ENCODE measurements around the gene C1orf50.

C1orf50 gene

DNA sequence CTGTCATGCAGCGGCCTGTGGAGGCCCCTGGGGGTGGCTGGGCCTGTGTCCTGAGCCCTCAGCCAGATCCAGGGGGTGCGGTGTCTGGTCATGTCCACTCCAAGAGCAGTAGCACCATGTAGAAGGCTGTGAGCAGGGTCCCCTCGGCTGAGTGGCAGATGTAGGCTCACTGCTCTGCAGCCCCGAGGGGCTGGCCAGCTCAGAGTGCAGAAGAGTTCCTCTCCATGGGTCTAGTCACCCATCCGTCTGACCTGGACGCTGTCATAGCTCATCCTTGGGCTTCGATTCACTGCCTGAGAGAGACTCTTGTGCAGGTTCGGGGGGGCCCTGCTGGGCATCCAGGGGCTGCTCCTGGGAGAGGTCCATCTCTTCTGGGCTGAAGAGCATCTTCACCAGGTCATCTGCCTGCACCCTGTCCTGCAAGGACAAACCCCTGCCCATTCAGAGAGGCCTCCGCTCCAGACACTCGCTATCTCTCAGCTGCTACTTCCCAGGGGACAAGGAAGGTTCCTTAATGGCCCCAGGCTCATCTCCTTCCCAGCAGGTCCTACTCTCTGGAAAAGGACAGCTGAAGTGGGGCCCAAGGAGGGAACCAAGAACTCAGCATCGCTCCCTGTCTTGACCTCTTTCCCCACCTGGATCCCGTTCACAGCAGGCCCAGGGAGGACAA, 20.5 kb upstream of the C1orf50 start (continued):
- TF ChIP-seq, protein P1, sequence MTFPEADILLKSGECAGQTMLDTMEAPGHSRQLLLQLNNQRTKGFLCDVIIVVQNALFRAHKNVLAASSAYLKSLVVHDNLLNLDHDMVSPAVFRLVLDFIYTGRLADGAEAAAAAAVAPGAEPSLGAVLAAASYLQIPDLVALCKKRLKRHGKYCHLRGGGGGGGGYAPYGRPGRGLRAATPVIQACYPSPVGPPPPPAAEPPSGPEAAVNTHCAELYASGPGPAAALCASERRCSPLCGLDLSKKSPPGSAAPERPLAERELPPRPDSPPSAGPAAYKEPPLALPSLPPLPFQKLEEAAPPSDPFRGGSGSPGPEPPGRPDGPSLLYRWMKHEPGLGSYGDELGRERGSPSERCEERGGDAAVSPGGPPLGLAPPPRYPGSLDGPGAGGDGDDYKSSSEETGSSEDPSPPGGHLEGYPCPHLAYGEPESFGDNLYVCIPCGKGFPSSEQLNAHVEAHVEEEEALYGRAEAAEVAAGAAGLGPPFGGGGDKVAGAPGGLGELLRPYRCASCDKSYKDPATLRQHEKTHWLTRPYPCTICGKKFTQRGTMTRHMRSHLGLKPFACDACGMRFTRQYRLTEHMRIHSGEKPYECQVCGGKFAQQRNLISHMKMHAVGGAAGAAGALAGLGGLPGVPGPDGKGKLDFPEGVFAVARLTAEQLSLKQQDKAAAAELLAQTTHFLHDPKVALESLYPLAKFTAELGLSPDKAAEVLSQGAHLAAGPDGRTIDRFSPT (tag by site-specific recombination; IDR thresholded peaks at IDR 0.05) = no peak
- no peak for TF ChIP-seq ZNF248 (tag by site-specific recombination; IDR thresholded peaks at IDR 0.05)
- TF ChIP-seq, protein P2, sequence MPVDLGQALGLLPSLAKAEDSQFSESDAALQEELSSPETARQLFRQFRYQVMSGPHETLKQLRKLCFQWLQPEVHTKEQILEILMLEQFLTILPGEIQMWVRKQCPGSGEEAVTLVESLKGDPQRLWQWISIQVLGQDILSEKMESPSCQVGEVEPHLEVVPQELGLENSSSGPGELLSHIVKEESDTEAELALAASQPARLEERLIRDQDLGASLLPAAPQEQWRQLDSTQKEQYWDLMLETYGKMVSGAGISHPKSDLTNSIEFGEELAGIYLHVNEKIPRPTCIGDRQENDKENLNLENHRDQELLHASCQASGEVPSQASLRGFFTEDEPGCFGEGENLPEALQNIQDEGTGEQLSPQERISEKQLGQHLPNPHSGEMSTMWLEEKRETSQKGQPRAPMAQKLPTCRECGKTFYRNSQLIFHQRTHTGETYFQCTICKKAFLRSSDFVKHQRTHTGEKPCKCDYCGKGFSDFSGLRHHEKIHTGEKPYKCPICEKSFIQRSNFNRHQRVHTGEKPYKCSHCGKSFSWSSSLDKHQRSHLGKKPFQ (tag by site-specific recombination; IDR thresholded peaks at IDR 0.05) = no peak

DNA sequence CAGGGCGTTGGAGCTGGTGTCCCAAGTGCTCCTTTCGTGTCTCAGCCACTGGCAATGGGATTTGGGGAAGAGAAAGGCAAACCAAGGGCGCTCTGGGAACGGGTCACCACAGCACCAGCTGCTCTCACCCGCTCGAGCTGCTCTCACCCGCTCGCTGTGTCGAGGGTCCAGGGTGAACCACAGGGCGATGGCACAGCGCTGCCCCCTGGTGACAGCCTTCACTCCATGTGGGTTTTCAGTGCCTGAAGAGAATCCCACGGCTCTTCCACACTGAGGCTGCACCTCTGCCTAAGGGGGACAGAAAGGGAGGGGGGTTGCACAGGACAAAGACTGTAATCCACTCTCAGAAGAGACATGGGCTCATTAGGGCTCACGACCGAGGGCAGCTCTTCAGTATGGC, 19.9 kb upstream of the C1orf50 start:
- ChIA-PET POLR2A (interaction anchor here (0.9 kb wide), 1 partner anchor 177 kb away, joined by 6 read pairs; no protein-coding TSS in a partner anchor), CTCF (interaction anchor here (0.6 to 2.0 kb wide), 17 partner anchors 9 to 1668 kb away, joined by 3 to 6 read pairs (median 3); no protein-coding TSS in a partner anchor)
- Histone ChIP-seq H3K9me3 (ENCODE audit: control insufficient read depth, insufficient read depth, low read depth, low read length) (no peaks in the 10 kb centered on the region), H3K4me1 (ENCODE audit: control insufficient read depth, insufficient read depth, low read length) (no peaks in the 10 kb centered on the region), H3K36me3 (ENCODE audit: control insufficient read depth in 2 of 2, insufficient read depth in 1 of 2, low read length in 2 of 2) (peaks cover 0 to 58% of the 10 kb centered on the region in 2 experiments; a peak in 2 of 3 replicates), H3K27ac (ENCODE audit: extremely low read depth, low read depth, low read length) (no peak overlapping the region), H3K4me3 (ENCODE audit: low read depth, low read length) (no peak overlapping the region)
- TF ChIP-seq ZNF155 (tag by site-specific recombination; IDR thresholded peaks at IDR 0.05) (no peak), ZNF654 (tag by site-specific recombination; IDR thresholded peaks at IDR 0.05; ENCODE audit: low read depth) (peak; percentile 54), ZNF341 (tag by site-specific recombination; IDR thresholded peaks at IDR 0.05; ENCODE audit: low read depth) (peak; percentile 53; the same call in 1 of the 2 replicates), ZNF2 (tag by site-specific recombination; IDR thresholded peaks at IDR 0.05) (0 out of 2 replicates have a peak, but pooled peaks have one; percentile 48), ZNF394 (tag by site-specific recombination; IDR thresholded peaks at IDR 0.05; ENCODE audit: borderline replicate concordance) (peak; percentile 87)
- TF ChIP-seq, protein P3, sequence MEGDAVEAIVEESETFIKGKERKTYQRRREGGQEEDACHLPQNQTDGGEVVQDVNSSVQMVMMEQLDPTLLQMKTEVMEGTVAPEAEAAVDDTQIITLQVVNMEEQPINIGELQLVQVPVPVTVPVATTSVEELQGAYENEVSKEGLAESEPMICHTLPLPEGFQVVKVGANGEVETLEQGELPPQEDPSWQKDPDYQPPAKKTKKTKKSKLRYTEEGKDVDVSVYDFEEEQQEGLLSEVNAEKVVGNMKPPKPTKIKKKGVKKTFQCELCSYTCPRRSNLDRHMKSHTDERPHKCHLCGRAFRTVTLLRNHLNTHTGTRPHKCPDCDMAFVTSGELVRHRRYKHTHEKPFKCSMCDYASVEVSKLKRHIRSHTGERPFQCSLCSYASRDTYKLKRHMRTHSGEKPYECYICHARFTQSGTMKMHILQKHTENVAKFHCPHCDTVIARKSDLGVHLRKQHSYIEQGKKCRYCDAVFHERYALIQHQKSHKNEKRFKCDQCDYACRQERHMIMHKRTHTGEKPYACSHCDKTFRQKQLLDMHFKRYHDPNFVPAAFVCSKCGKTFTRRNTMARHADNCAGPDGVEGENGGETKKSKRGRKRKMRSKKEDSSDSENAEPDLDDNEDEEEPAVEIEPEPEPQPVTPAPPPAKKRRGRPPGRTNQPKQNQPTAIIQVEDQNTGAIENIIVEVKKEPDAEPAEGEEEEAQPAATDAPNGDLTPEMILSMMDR (tag by site-specific recombination; IDR thresholded peaks at IDR 0.05) = peak; percentile 73

DNA sequence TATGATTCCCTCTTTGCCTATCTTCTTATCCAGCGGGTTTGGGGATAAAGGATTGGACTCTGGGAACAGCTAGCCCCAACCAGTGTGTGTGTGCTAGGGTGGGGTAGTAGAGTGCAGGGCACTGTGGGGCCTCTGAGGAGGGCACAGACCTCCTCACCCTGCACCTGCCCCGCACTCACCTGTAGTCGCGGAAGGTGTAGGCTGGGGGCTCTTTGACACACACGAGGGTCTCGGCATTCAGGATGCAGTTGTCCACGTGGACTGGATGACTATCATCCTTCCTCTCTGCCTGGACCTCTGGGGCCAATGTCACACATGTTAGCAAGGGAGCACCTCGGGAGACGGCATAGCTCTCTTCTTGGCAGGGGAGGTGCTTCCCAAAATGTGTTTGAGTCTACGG, 19.0 kb upstream of the C1orf50 start:
- H3K36me3 ChIP-seq (ENCODE audit: control insufficient read depth in 2 of 2, insufficient read depth in 1 of 2, low read length in 2 of 2) = peaks cover 0 to 66% of the 10 kb centered on the region in 2 experiments; a peak in 2 of 3 replicates
- POLR2A ChIA-PET = no interaction called here
- no peak overlapping the region for H3K27ac ChIP-seq (ENCODE audit: extremely low read depth, low read depth, low read length)
- TF ChIP-seq ZNF184 (tag by site-specific recombination; IDR thresholded peaks at IDR 0.05) (no peak), KLF1 (tag by site-specific recombination; IDR thresholded peaks at IDR 0.05) (no peak), ZNF785 (tag by site-specific recombination; IDR thresholded peaks at IDR 0.05) (no peak), ZNF24 (tag by site-specific recombination; IDR thresholded peaks at IDR 0.05) (no peak)
- H3K4me1 ChIP-seq (ENCODE audit: control insufficient read depth, insufficient read depth, low read length) = no peaks in the 10 kb centered on the region
- CTCF ChIA-PET = interaction anchor here (0.6 to 2.0 kb wide), 6 partner anchors 11 to 1174 kb away, joined by 3 to 6 read pairs (median 4); no protein-coding TSS in a partner anchor
- H3K4me3 ChIP-seq (ENCODE audit: low read depth, low read length) = no peak overlapping the region
- no peaks in the 10 kb centered on the region for H3K9me3 ChIP-seq (ENCODE audit: control insufficient read depth, insufficient read depth, low read depth, low read length)
